Omental fat pad (tissue), 4 donors: Measurements from ENCODE around the gene RPP40. TPM values are rescaled to one million over a fixed set of nuclear protein-coding genes. Genes with fewer than 3 reads are reported as not detected.

Experiments
- ATAC-seq: fragments of 150-250 bp; one replicate; pipeline ENCODE4 v1.9.1; 2016; ENCODE audit warnings: mild to moderate bottlenecking, moderate library complexity; ENCODE audit not compliant: low FRiP score
- DNase-seq: peaks from one replicate; pipeline ENCODE4 v3.0.0-alpha.2; 2019; ENCODE audit warnings: low spot score
- CTCF ChIP-seq, 3 donors: fragments of 450-650 bp; IDR thresholded peaks; one replicate each; pipeline ENCODE4 v1.5.1; 2016 to 2017; ENCODE audit warnings: antibody characterized with exemption in 3 of 3, mild to moderate bottlenecking in 3 of 3, moderate library complexity in 2 of 3
- total RNA-seq, 4 donors: library from RNA; depleted of rRNA; stranded (reverse); fragments of >200 nt; gene quantifications; one replicate each; pipeline ENCODE4 v1.1.0, GENCODE V29; 2016

Gene RPP40
- total RNA-seq, 4 donors from 2014 or later = 6.0 to 22.5 (median 10.1) TPM

- TF ChIP-seq CTCF (IDR thresholded peaks at IDR 0.05) = no peak
- ATAC-seq = no peak
- no peak for DNase-seq
These were observed 31.4 kb downstream of the RPP40 start for GRCh38 chr6:4972438-4972837.

GRCh38 chr6:4971851-4972250 lies 32.0 kb downstream of the RPP40 start:
- ATAC-seq = peak; percentile 21
- no peak for TF ChIP-seq CTCF (IDR thresholded peaks at IDR 0.05)

GRCh38 chr6:4970739-4971395 lies 33.0 kb downstream of the RPP40 start:
- TF ChIP-seq CTCF (IDR thresholded peaks at IDR 0.05) = no peak
- no peak for DNase-seq
- peak; percentile 57 for ATAC-seq

More at GRCh38 chr6:4971851-4972250, 32.0 kb downstream of the RPP40 start:
- DNase-seq = no peak

- TF ChIP-seq CTCF (IDR thresholded peaks at IDR 0.05) = no peak
These were observed 34.1 kb downstream of the RPP40 start for GRCh38 chr6:4969609-4970285.

GRCh38 chr6:4967301-4968030 lies 36.4 kb downstream of the RPP40 start:
- TF ChIP-seq CTCF (IDR thresholded peaks at IDR 0.05) = no peak
- DNase-seq (no peak), ATAC-seq (no peak)

More at GRCh38 chr6:4969609-4970285, 34.1 kb downstream of the RPP40 start:
- no peak for DNase-seq
- ATAC-seq = no peak

- no peak for ATAC-seq
- DNase-seq = no peak
- no peak for TF ChIP-seq CTCF (IDR thresholded peaks at IDR 0.05)
These were observed 38.1 kb downstream of the RPP40 start for GRCh38 chr6:4965562-4966389.
